K562 (cell line): ENCODE measurements around the gene ZNF440. TPM values are rescaled to one million over a fixed set of nuclear protein-coding genes. Genes with fewer than 3 reads are reported as not detected.
A peak's percentile ranks its signal among the peaks of the same experiment; 100 is the strongest.

ENCODE experiments used
- CREB3 ChIP-seq: fragments of 450-650 bp; conservative IDR thresholded peaks from 2 replicates; pipeline ENCODE4 v1.6.1; 2016; ENCODE audit warnings: missing genetic modification characterization, low read depth, mild to moderate bottlenecking, missing compliant biosample characterization, moderate library complexity
- CTBP1 ChIP-seq: fragments of 450-650 bp; IDR thresholded peaks from 2 replicates; pipeline ENCODE4 v1.6.1; 2016; ENCODE audit warnings: borderline replicate concordance
- DMBX1 ChIP-seq: fragments of 250-450 bp; sonication (Bioruptor Pico); IDR thresholded peaks from 2 replicates; pipeline ENCODE4 v1.8.0; 2022; ENCODE audit warnings: inconsistent platforms, mild to moderate bottlenecking, moderate library complexity, borderline replicate concordance
- FOS ChIP-seq: IDR thresholded peaks from 3 replicates; pipeline ENCODE4 v1.6.1; 2011; ENCODE audit not compliant: insufficient read length; ENCODE audit errors: extremely low read depth
- HINFP ChIP-seq: fragments of 450-650 bp; conservative IDR thresholded peaks from 2 replicates; pipeline ENCODE4 v1.6.1; 2016; ENCODE audit warnings: missing genetic modification characterization, low read depth, mild to moderate bottlenecking, control low read depth, missing compliant biosample characterization
- KDM5B ChIP-seq: fragments of 200-600 bp; sonication (generic); IDR thresholded peaks from 2 replicates; pipeline ENCODE4 v1.6.1; 2012; ENCODE audit warnings: low read depth, mild to moderate bottlenecking, moderate library complexity, low read length, control low read depth, inconsistent platforms; ENCODE audit not compliant: insufficient replicate concordance
- NBN ChIP-seq: fragments of 450-650 bp; IDR thresholded peaks from 2 replicates; pipeline ENCODE4 v1.6.1; 2016; ENCODE audit warnings: low read depth, mild to moderate bottlenecking
- SRSF9 ChIP-seq: fragments of 200-400 bp; formaldehyde crosslinking; IDR thresholded peaks from 2 replicates; pipeline ENCODE4 v1.6.1; 2017; ENCODE audit warnings: low read depth, low read length, borderline replicate concordance
- ZBTB40 ChIP-seq, 2 experiments: fragments of 450-650 bp in 1 of 2; sonication (generic) in 1 of 2; formaldehyde crosslinking in 1 of 2; IDR thresholded peaks; 2 replicates each; pipeline versions ENCODE4 v1.7.1 to v1.9.0; 2016 to 2022; ENCODE audit warnings: inconsistent platforms in 1 of 2, mild to moderate bottlenecking in 1 of 2, missing genetic modification reagents in 1 of 2
- ZNF740 ChIP-seq, 3 experiments: fragments of 200-800 bp in 1 of 3; sonication (Bioruptor generic) in 1 of 3; sonication (generic) in 1 of 3; formaldehyde crosslinking in 1 of 3; IDR thresholded peaks; 2 replicates each; pipeline versions ENCODE4 v1.6.1 to v1.8.0; 2016 to 2022; ENCODE audit warnings: mild to moderate bottlenecking in 2 of 3, missing compliant biosample characterization in 2 of 3, missing genetic modification characterization in 2 of 3, missing genetic modification reagents in 1 of 3
- polyA plus RNA-seq, 8 experiments: library from polyadenylated mRNA; depleted of rRNA in 4 of 8; stranded (reverse) in 5 of 8; unstranded in 3 of 8; fragments of >200 nt; fragmentation: Nextera tagmentation in 2 of 8; fragmentation: Illumina TruSeq in 1 of 8; extraction: Ambion mirVana in 2 of 8; extraction: Trizol in 1 of 8; gene quantifications; 2 replicates each; pipeline versions ENCODE4 v1.2.1 to v1.2.3, GENCODE V29; 2011 to 2014; ENCODE audit warnings: inconsistent platforms in 1 of 8, missing spikeins in 1 of 8
- total RNA-seq, 7 experiments: library from RNA; depleted of rRNA in 6 of 7; stranded (reverse); fragments of >200 nt in 6 of 7; fragmentation: Illumina TruSeq in 2 of 7; extraction: Trizol in 2 of 7; gene quantifications; 2 replicates each; pipeline versions ENCODE4 v1.2.1 to v1.2.3, GENCODE V29; 2011 to 2021; ENCODE audit warnings: low replicate concordance in 1 of 7

ZNF440 gene
- total and polyA plus RNA-seq, 9 of the 15 experiments (the other 6 are each of a cell fraction or from before 2014, with no cell fraction given): 5.9 to 32.6 (median 13.4) TPM

GRCh38 chr19:11766597-11767591 is 47.2 kb upstream of the ZNF440 start, which contains the start of gene ZNF441 (continued):
- no peak for TF ChIP-seq ZNF740 (CRISPR knock-in tag; IDR thresholded peaks at IDR 0.05)
- no peak for TF ChIP-seq ZNF740 (tag; IDR thresholded peaks at IDR 0.05)
- TF ChIP-seq DMBX1: peak; percentile 18; the same call in 1 of the 2 replicates
- TF ChIP-seq SRSF9: no peak
- TF ChIP-seq CTBP1: peak; percentile 75
- TF ChIP-seq KDM5B: peak; percentile 85
- no peak for TF ChIP-seq HINFP (tag)
- no peak for TF ChIP-seq CREB3 (tag)
- 0 out of 2 replicates have a peak, but pooled peaks have one; percentile 65 for TF ChIP-seq NBN
- peak; percentile 76 for TF ChIP-seq ZBTB40 (IDR thresholded peaks at IDR 0.05)
- TF ChIP-seq ZBTB40 (CRISPR knock-in tag; IDR thresholded peaks at IDR 0.05): no peak
- TF ChIP-seq FOS: peak; percentile 63
